GM21576 (cell line): Measurements from ENCODE around the gene DEFB123.

Experiments used
- ATAC-seq: cut with Tn5 transposase; IDR thresholded peaks from one replicate; pipeline ENCODE4 v1.9.1; 2021; ENCODE audit warnings: mild to moderate bottlenecking, moderate library complexity; ENCODE audit not compliant: unreplicated experiment

DEFB123 gene

DNA sequence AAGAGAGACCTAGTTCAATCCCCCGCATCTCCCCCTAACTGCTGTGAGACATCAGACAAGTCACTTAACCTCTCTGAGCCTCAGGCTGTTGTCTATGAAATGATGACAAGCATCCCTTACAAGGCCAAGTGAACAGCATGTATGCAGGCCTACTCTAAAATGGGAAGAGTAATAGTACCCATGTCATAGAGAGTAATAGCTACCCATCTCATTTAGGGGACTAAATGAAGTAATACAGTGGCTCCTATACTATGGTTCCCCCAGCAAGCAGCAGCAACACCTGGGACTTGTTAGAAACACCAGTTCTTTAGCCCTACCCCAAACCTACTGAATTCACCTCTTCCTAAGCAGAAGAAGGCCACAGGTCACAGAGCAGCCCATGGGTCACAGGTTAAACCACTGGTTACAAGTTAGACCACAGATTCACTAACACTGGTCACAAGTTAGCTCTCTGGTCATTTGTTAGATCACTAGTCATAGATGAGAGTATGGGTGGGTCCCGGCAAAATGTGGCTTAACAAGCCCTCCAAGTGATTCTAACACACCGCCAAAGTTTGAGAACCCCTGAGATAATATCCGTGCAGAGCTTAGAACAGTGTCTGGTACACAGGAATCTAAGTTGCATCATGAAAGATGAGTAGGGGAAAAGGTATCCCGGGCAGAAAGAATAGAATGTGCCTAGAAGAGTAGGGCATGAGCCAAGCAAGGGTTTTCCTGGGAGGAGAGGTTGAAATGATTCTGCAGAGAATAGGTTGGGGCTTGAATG lies 33.1 kb downstream of the DEFB123 start:
- ATAC-seq: no peak

DNA sequence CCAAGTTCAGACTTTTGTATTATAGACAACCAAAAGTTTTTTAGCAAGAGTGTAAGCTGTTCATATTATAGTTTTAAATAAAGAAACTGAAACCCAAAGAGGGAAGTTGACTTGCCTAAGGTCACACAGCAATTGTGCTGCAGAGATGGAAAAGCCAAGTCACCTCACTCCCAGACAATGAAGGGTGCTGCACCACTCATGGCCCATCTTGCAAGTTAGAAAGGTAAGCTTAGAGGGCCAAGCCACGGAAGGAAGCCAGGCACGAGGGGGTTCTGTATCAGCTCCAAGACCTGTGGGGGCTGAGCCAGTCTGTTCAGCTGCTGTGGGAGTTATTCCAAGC lies 33.6 kb downstream of the DEFB123 start:
- peak; percentile 75 for ATAC-seq

DNA sequence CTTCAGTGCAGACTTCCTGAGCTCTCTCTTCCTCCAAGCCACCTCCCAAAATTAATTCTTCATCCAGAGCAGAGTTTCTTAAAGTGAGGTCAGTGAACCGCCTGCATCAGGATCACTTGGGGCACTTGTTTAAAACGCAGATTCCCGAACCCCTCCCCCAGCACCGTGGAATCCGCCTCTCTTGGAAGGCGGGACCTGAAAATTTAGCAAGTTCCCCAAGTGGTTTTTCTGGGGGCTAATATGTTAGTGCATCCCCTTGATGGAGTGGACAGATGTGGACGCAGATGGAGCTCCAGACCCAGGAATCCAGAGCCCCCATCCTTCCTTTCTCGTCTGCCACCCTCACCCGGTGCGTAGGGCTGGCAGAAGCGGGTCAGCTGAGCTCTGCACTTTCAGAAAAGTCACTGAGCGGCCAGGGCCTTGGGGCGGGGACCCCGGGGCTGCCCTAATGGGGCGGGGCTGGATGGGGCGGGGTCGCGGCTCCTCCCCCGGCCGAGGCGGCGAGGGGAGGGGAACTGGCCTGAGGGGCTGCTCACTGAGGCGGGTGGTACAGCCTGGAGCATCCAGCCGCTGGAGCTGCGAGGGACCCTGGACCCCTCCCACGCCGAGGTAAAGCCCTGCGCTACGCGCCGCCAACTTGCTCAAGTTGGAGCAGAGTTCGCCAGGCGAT lies 34.5 kb downstream of the DEFB123 start, which contains the start of the genes DEFB124 and REM1:
Gene DEFB124 (minus strand): TSS at position 370 of the 670 bp plus-strand sequence. CDS start 2,114 bp downstream, outside the sequence.
Gene REM1 (plus strand): TSS at position 531 of the 670 bp plus-strand sequence. CDS start 1,158 bp downstream, outside the sequence.
- no peak for ATAC-seq

GRCh38 chr20:31475472-31476293 lies 35.3 kb downstream of the DEFB123 start:
- ATAC-seq: no peak

GRCh38 chr20:31476294-31476585 lies 35.8 kb downstream of the DEFB123 start:
- no peak for ATAC-seq

GRCh38 chr20:31476643-31477215 lies 36.3 kb downstream of the DEFB123 start:
- no peak for ATAC-seq

- ATAC-seq: no peak
These were observed 43.6 kb downstream of the DEFB123 start for GRCh38 chr20:31484001-31484400.

DNA sequence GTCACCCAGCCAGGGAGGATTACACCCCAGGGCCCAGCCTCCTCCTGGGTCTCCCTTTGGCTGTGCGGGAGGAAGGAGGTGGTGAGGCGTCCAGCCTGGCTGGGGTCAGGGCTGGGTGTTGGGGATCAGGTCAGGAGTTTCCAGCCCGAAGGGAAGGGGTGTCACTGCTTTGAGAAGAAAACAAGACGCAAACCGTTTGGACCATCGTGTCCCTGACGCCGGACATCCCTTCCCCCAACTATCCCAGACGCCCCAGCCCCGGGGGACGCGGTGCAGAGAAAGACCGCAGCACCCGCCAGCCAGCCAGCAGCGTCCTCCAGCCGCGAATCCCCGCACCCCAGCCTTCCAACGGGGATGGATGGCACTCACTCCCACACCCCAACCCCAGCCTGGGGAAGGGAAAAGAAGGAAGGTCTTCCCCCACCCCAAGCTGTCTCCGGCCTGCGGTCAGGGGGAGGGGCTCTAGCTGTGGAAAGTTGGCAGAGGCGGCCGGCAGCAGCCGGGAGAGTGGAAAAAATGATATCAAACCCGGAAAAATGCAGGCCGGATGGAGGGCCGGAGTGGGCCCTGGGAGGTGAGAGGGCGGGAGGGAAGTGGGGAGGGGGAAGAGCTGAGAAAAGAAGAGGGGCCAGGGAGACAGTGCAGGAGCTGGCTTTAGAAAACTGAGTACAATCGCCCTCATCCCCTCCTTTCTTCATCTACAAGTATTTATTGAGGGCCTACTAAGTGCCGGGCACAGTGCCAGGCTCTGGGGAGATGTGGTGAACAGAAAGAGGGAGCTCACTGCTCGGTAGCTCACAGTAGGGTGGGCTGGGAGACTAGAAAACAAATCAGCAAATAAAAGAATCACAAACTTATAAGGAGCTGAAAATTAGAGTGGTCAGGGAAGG lies 45.3 kb downstream of the DEFB123 start:
- no peak for ATAC-seq

DNA sequence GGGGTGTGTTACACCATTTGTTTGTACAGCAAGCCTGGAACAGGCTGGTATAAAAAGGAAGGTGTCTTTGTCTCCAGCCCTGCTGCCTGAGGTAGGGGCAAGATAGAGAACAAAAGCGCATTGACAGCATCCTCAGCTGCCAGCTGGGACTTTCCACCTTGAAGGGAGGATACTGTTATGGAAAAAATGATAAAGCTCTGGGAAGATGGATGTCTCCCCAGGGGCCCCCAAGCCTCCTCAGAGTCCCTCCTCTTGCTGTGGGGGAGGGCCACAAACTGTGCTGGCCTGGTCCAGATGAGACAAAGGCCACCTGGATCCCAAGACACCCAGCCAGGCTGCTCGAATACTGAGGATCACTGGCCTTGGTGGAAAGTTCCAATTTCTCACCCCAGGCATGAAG lies 47.7 kb downstream of the DEFB123 start:
- no peak for ATAC-seq

- no peak for ATAC-seq
These were observed 48.7 kb downstream of the DEFB123 start for GRCh38 chr20:31489152-31489551.

DNA sequence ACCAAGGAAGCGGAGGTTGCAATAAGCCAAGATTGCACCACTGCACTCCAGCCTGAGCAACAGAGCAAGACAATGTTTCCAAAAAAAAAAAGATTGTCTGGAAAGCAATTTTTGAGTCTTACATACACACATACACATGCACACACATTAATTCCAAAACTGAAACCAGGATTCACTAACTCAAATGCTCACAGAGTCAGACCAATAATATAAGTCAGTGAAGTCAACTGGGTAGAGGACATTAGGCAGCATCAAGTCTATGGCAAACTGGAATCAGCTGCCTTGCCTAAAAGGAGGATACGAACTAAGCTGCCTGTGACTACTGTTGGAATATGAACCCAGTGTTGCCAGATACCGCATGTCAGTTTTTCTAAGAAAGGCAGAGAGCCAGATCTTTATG lies 50.3 kb downstream of the DEFB123 start:
- no peak for ATAC-seq

DNA sequence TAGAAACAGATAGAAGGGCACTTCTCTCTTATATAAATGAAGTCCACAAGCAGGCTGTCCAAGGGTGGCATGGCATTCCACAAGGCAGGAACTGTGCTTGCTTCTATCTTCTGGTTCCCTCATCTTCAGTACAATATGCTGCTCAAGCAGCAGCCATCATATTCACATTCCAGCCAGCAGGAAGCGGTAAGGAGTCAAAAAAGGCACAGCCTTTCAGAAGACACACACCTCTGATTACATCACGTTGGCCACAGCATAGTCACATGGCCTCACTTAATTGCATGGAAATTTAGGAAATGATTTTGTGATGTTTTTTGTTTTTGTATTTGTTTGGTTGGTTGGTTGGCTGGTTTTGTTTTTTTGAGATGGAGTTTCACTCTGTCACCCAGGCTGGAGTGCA lies 53.7 kb downstream of the DEFB123 start:
- ATAC-seq: no peak

- ATAC-seq: no peak
These were observed 56.4 kb downstream of the DEFB123 start for GRCh38 chr20:31496761-31497295.

DNA sequence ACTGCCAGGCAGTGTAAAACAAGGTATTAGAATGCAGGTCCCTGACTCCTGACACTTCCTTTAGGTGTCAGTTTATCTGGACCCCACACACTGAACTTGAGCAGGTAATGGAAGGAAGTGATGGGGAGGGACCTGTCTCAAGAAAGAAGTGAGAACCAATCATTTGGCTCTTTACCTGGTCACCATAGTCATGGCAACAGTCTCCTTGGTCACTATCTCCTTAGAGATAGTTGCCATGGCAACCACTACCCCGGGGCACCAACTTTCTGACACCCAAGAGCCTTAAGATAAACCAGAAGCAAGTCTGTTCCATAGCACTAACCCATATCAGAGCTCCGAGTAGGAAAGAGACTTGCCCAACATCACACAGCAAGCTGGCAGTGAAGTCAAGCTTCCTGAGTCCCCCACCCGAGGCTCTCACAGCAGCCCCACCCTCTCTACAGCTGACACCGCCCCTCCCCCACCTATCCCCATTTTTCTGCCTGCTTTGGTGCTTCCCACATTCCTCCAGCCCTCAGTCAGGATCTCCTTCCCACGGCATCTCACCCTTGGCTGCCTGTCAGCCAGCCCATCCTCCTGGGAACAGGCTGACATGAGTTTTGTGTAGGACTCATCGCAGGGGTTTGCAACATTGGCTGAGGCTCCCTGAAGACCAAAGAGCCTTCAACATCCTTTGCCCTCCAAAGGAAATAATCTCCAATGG lies 57.6 kb downstream of the DEFB123 start:
- no peak for ATAC-seq
